ENCODE results near the gene RNF115.

DNA sequence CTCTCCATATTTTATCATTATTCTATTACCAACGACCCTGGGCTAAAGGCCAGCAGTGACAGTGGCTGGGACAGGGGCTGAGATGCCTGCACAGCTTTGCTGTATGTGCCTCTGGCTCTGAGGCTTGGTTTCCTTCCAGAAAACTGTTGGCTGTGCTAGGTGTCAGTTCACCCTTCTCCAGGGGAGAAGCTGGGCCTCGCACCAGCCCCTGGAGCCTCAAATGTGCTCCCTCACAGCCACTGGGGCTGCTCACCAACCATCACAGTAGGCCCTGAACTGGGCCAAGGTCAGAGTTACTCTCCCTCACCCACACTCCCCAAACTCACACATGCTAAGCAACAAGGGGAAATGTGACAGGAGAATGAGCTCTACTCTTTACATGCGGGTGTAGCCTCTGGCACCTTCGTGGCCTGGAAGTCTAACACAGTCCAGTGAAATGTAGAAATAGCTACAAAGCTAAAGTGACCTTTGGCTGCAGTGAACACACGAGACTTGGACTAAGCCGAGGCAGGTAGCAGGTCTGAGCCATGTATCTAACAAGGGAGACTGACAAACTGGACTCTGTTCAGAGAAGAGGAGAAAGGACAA is 109.3 kb downstream of the RNF115 start:
- no peak for TF ChIP-seq CTCF (IDR thresholded peaks at IDR 0.05)
- no peak for TF ChIP-seq POLR2A (IDR thresholded peaks at IDR 0.05)
- no peak for TF ChIP-seq EP300 (IDR thresholded peaks at IDR 0.05)

Data from tibial nerve (tissue), 4 donors.